ENCODE results near the gene PTPRT. TPM values are rescaled to one million over a fixed set of nuclear protein-coding genes. Genes with fewer than 3 reads are reported as not detected.

Gene PTPRT
- total RNA-seq, 1 donor from 2014 or later = not detected

GRCh38 chr20:42572320-42573016, 617.2 kb downstream of the PTPRT start:
- no peak for DNase-seq (ENCODE audit: low read depth, low spot score)

- DNase-seq (ENCODE audit: low read depth, low spot score) = no peak
These were observed 622.3 kb downstream of the PTPRT start for GRCh38 chr20:42567409-42567808.

GRCh38 chr20:42565235-42565995, 624.3 kb downstream of the PTPRT start:
- DNase-seq (ENCODE audit: low read depth, low spot score) = no peak

- no peak for DNase-seq (ENCODE audit: low read depth, low spot score)
These were observed 630.0 kb downstream of the PTPRT start for GRCh38 chr20:42559665-42560064.

GRCh38 chr20:42556575-42556974, 633.1 kb downstream of the PTPRT start:
- DNase-seq (ENCODE audit: low read depth, low spot score) = no peak

- DNase-seq (ENCODE audit: low read depth, low spot score) = no peak
These were observed 636.3 kb downstream of the PTPRT start for GRCh38 chr20:42553374-42553773.

- no peak for DNase-seq (ENCODE audit: low read depth, low spot score)
These were observed 640.2 kb downstream of the PTPRT start for GRCh38 chr20:42549496-42549895.

- DNase-seq (ENCODE audit: low read depth, low spot score) = no peak
These were observed 644.8 kb downstream of the PTPRT start for GRCh38 chr20:42544926-42545325.

GRCh38 chr20:42532831-42533230, 656.9 kb downstream of the PTPRT start:
- DNase-seq (ENCODE audit: low read depth, low spot score) = no peak

- DNase-seq (ENCODE audit: low read depth, low spot score) = no peak
These were observed 658.2 kb downstream of the PTPRT start for GRCh38 chr20:42531508-42531961.

GRCh38 chr20:42530855-42531448, 658.8 kb downstream of the PTPRT start:
- no peak for DNase-seq (ENCODE audit: low read depth, low spot score)

GRCh38 chr20:42530191-42530590, 659.5 kb downstream of the PTPRT start:
- no peak for DNase-seq (ENCODE audit: low read depth, low spot score)

- DNase-seq (ENCODE audit: low read depth, low spot score) = no peak
These were observed 665.6 kb downstream of the PTPRT start for GRCh38 chr20:42524058-42524457.

- DNase-seq (ENCODE audit: low read depth, low spot score) = no peak
These were observed 673.0 kb downstream of the PTPRT start for GRCh38 chr20:42516692-42517091.

GRCh38 chr20:42510686-42511085, 679.0 kb downstream of the PTPRT start:
- no peak for DNase-seq (ENCODE audit: low read depth, low spot score)

- DNase-seq (ENCODE audit: low read depth, low spot score) = no peak
These were observed 681.8 kb downstream of the PTPRT start for GRCh38 chr20:42507874-42508273.

- DNase-seq (ENCODE audit: low read depth, low spot score) = no peak
These were observed 683.3 kb downstream of the PTPRT start for GRCh38 chr20:42506397-42506796.

GRCh38 chr20:42502591-42502990, 687.1 kb downstream of the PTPRT start:
- DNase-seq (ENCODE audit: low read depth, low spot score) = no peak

- DNase-seq (ENCODE audit: low read depth, low spot score) = no peak
These were observed 693.1 kb downstream of the PTPRT start for GRCh38 chr20:42496595-42496994.

GRCh38 chr20:42494290-42494689, 695.4 kb downstream of the PTPRT start:
- DNase-seq (ENCODE audit: low read depth, low spot score) = no peak

- DNase-seq (ENCODE audit: low read depth, low spot score) = no peak
These were observed 696.7 kb downstream of the PTPRT start for GRCh38 chr20:42493001-42493400.

- no peak for DNase-seq (ENCODE audit: low read depth, low spot score)
These were observed 697.4 kb downstream of the PTPRT start for GRCh38 chr20:42492290-42492689.

All from pulmonary artery endothelial cell (primary cell).